HEK293 (cell line): ENCODE data around the gene XPO5.

ENCODE experiments used
- CTCF ChIA-PET: fragments of 350-600 bp; formaldehyde crosslinking; extraction: SDS; loops from one replicate; lab custom pipeline; 2021; ENCODE audit warnings: antibody characterized with exemption; lab: Yijun Ruan, JAX
- POLR2A ChIA-PET: fragments of 300-600 bp; formaldehyde crosslinking; extraction: SDS; loops from one replicate; lab custom pipeline; 2020; ENCODE audit warnings: antibody characterized with exemption, inconsistent platforms; lab: Yijun Ruan, JAX
- H3K27ac ChIP-seq: fragments of 200-500 bp; sonication (Bioruptor generic); 2 replicates; pipeline ENCODE4 v1.5.1; 2014; ENCODE audit warnings: low read depth, low read length, control low read depth, inconsistent platforms; ENCODE audit errors: extremely low read depth
- H3K36me3 ChIP-seq, 2 experiments: fragments of 200-500 bp in 1 of 2; sonication (Bioruptor generic) in 1 of 2; 1 replicate in 1 of 2; 2 replicates in 1 of 2; pipeline ENCODE4 v1.5.1; 2014 to 2017; ENCODE audit warnings: inconsistent platforms in 2 of 2, low read length in 2 of 2; ENCODE audit not compliant: control insufficient read depth in 2 of 2, insufficient read depth in 1 of 2
- H3K4me1 ChIP-seq: fragments of 200-500 bp; sonication (Bioruptor generic); 2 replicates; pipeline ENCODE4 v1.5.1; 2014; ENCODE audit warnings: mild to moderate bottlenecking, low read length, inconsistent platforms; ENCODE audit not compliant: control insufficient read depth, insufficient read depth
- H3K4me3 ChIP-seq: 2 replicates; pipeline ENCODE4 v1.5.1; 2011; ENCODE audit warnings: low read depth, mild to moderate bottlenecking, control low read depth, low read length, moderate library complexity
- H3K9me3 ChIP-seq: fragments of 200-500 bp; sonication (Bioruptor generic); 2 replicates; pipeline ENCODE4 v1.5.1; 2014; ENCODE audit warnings: low read depth, low read length, inconsistent platforms; ENCODE audit not compliant: control insufficient read depth, insufficient read depth
- HOXC10 ChIP-seq: sonication (generic); formaldehyde crosslinking; IDR thresholded peaks from 2 replicates; pipeline ENCODE4 v1.8.1; 2023; ENCODE audit warnings: mild to moderate bottlenecking, missing genetic modification reagents
- IKZF3 ChIP-seq: fragments of 450-650 bp; IDR thresholded peaks from 2 replicates; pipeline ENCODE4 v1.5.0; 2018; ENCODE audit warnings: missing biosample characterization, mild to moderate bottlenecking, missing genetic modification characterization, moderate library complexity
- KLF9 ChIP-seq: fragments of 450-650 bp; formaldehyde crosslinking; IDR thresholded peaks from 2 replicates; pipeline ENCODE4 v1.5.1; 2016; ENCODE audit warnings: missing biosample characterization, missing genetic modification characterization, low read depth
- RBAK ChIP-seq: fragments of 450-650 bp; formaldehyde crosslinking; IDR thresholded peaks from 2 replicates; pipeline ENCODE4 v1.5.1; 2016; ENCODE audit warnings: missing biosample characterization, missing genetic modification characterization
- SCRT2 ChIP-seq: fragments of 450-650 bp; formaldehyde crosslinking; IDR thresholded peaks from 2 replicates; pipeline ENCODE4 v1.5.1; 2016; ENCODE audit warnings: missing biosample characterization, missing genetic modification characterization
- SP3 ChIP-seq: fragments of 450-650 bp; formaldehyde crosslinking; IDR thresholded peaks from 2 replicates; pipeline ENCODE4 v1.5.1; 2016; ENCODE audit warnings: missing biosample characterization, missing genetic modification characterization
- ZBTB1 ChIP-seq: fragments of 450-650 bp; formaldehyde crosslinking; IDR thresholded peaks from 2 replicates; pipeline ENCODE4 v1.5.1; 2016; ENCODE audit warnings: missing biosample characterization, missing genetic modification characterization
- ZBTB8A ChIP-seq: fragments of 450-650 bp; formaldehyde crosslinking; IDR thresholded peaks from 2 replicates; pipeline ENCODE4 v1.5.1; 2016; ENCODE audit warnings: missing biosample characterization, missing genetic modification characterization
- ZFHX2 ChIP-seq: fragments of 450-650 bp; formaldehyde crosslinking; conservative IDR thresholded peaks from 2 replicates; pipeline ENCODE4 v1.5.1; 2016; ENCODE audit warnings: missing biosample characterization, missing genetic modification characterization
- ZFP69B ChIP-seq: fragments of 450-650 bp; formaldehyde crosslinking; IDR thresholded peaks from 2 replicates; pipeline ENCODE4 v1.5.1; 2016; ENCODE audit warnings: missing biosample characterization, missing genetic modification characterization
- ZNF10 ChIP-seq: fragments of 450-650 bp; formaldehyde crosslinking; IDR thresholded peaks from 2 replicates; pipeline ENCODE4 v1.5.1; 2017; ENCODE audit warnings: missing biosample characterization, missing genetic modification characterization
- ZNF133 ChIP-seq: fragments of 450-650 bp; formaldehyde crosslinking; IDR thresholded peaks from 2 replicates; pipeline ENCODE4 v1.5.1; 2016; ENCODE audit warnings: missing biosample characterization, missing genetic modification characterization
- ZNF239 ChIP-seq: fragments of 450-650 bp; formaldehyde crosslinking; IDR thresholded peaks from 2 replicates; pipeline ENCODE4 v1.5.1; 2016; ENCODE audit warnings: missing biosample characterization, missing genetic modification characterization
- ZNF292 ChIP-seq: fragments of 450-650 bp; formaldehyde crosslinking; IDR thresholded peaks from 2 replicates; pipeline ENCODE4 v1.5.1; 2016; ENCODE audit warnings: low read depth, missing biosample characterization, missing genetic modification characterization, borderline replicate concordance
- ZNF394 ChIP-seq: fragments of 450-650 bp; formaldehyde crosslinking; IDR thresholded peaks from 2 replicates; pipeline ENCODE4 v1.5.1; 2016; ENCODE audit warnings: missing biosample characterization, missing genetic modification characterization, mild to moderate bottlenecking, moderate library complexity, borderline replicate concordance
- ZNF501 ChIP-seq: fragments of 450-650 bp; formaldehyde crosslinking; IDR thresholded peaks from 2 replicates; pipeline ENCODE4 v1.5.1; 2016; ENCODE audit warnings: missing biosample characterization, missing genetic modification characterization
- ZNF660 ChIP-seq: fragments of 450-650 bp; IDR thresholded peaks from 2 replicates; pipeline ENCODE4 v1.5.1; 2018; ENCODE audit warnings: missing biosample characterization, mild to moderate bottlenecking, missing genetic modification characterization
- ZNF747 ChIP-seq: fragments of 450-650 bp; formaldehyde crosslinking; IDR thresholded peaks from 2 replicates; pipeline ENCODE4 v1.5.1; 2016; ENCODE audit warnings: missing biosample characterization, missing genetic modification characterization
- TF ChIP-seq, protein P1 (sequence below): fragments of 450-650 bp; IDR thresholded peaks from 2 replicates; pipeline ENCODE4 v1.5.1; 2018; ENCODE audit warnings: missing biosample characterization, missing genetic modification characterization
- TF ChIP-seq, protein P2 (sequence below): fragments of 450-650 bp; formaldehyde crosslinking; IDR thresholded peaks from 2 replicates; pipeline ENCODE4 v1.5.1; 2016; ENCODE audit warnings: missing biosample characterization, missing genetic modification characterization
- TF ChIP-seq, protein P3 (sequence below): sonication (generic); formaldehyde crosslinking; IDR thresholded peaks from 2 replicates; pipeline ENCODE4 v1.8.1; 2022; ENCODE audit warnings: mild to moderate bottlenecking, moderate library complexity, missing genetic modification reagents
- TF ChIP-seq, protein P4 (sequence below): fragments of 450-650 bp; IDR thresholded peaks from 2 replicates; pipeline ENCODE4 v1.5.1; 2018; ENCODE audit warnings: missing biosample characterization, mild to moderate bottlenecking, missing genetic modification characterization
- TF ChIP-seq, protein P5 (sequence below): fragments of 450-650 bp; formaldehyde crosslinking; IDR thresholded peaks from 2 replicates; pipeline ENCODE4 v1.5.1; 2016; ENCODE audit warnings: missing biosample characterization, missing genetic modification characterization
- TF ChIP-seq, protein P6 (sequence below): fragments of 450-650 bp; formaldehyde crosslinking; optimal IDR thresholded peaks from 2 replicates; pipeline ENCODE3; 2016; ENCODE audit warnings: missing biosample characterization, mild to moderate bottlenecking, missing genetic modification characterization
- TF ChIP-seq, protein P7 (sequence below): fragments of 450-650 bp; formaldehyde crosslinking; IDR thresholded peaks from 2 replicates; pipeline ENCODE4 v1.5.1; 2017; ENCODE audit warnings: missing biosample characterization, mild to moderate bottlenecking, missing genetic modification characterization, moderate library complexity
- TF ChIP-seq, protein P8 (sequence below): fragments of 450-650 bp; formaldehyde crosslinking; IDR thresholded peaks from 2 replicates; pipeline ENCODE4 v1.5.1; 2017; ENCODE audit warnings: missing biosample characterization, missing genetic modification characterization

XPO5 gene

DNA sequence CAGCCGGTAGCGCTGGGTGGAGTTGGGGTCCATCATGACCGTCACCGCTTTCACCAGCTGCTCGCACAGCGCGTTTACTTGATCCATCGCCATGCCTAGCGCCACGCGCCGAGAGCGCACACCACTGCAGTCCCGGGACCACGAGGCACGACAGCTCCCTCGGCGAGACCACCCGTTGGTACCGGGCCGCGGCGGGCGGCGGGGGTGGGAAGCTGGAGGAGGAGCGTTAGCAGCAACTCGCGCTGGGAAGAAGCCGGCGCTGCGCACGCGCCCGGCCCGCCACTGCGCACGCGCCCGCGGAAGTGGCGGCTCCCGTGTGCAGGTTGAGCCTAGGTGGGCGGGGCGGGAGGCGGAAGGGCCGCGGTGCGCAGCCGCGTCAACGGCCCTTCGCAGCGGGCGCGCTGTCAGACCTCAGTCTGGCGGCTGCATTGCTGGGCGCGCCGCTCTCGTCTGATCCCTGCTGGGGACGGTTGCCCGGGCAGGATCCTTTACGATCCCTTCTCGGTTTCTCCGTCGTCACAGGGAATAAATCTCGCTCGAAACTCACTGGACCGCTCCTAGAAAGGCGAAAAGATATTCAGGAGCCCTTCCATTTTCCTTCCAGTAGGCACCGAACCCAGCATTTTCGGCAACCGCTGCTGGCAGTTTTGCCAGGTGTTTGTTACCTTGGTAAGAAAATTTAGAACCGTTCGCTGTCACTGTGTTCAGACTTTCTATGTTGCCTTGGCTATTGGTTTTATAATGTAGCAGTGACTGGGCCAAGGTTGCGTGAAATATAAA is at the start of gene XPO5, which contains the start of gene POLH:
XPO5 (minus strand) TSS at position 267 of the 780 bp plus-strand sequence; CDS start at position 93, 174 bp downstream.
POLH (plus strand) TSS at position 414 of the 780 bp plus-strand sequence. CDS start 6,135 bp downstream, outside the sequence.
- Histone ChIP-seq H3K27ac (peak within 1 kb of the TSS; percentile 88), H3K36me3 (peaks cover 19 to 28% of the 10 kb centered on the region in 2 experiments), H3K4me3 (peak within 1 kb of the TSS; percentile 98), H3K9me3 (no peaks in the 10 kb centered on the region), H3K4me1 (0 out of 2 replicates have a peak, but pooled peaks cover 4% of the 10 kb centered on the region)
- ChIA-PET POLR2A (interaction anchor here (0.6 to 3.7 kb wide), 22 partner anchors 10 to 522 kb away, joined by 3 to 40 read pairs (median 4); partner anchors contain the start of genes CUL7, GTPBP2, KLC4 and MRPL2), CTCF (interaction anchor here (0.6 to 1.5 kb wide), 4 partner anchors 33 to 1367 kb away, joined by 3 to 4 read pairs (median 3); no protein-coding TSS in a partner anchor)
- TF ChIP-seq ZNF501 (tag by site-specific recombination) = peak; percentile 77; the same call in 1 of the 2 replicates
- no peak for TF ChIP-seq RBAK (tag by site-specific recombination)
- TF ChIP-seq IKZF3 (tag by site-specific recombination) = peak; percentile 73; the same call in 1 of the 2 replicates
- TF ChIP-seq ZNF660 (tag by site-specific recombination) = peak; percentile 70
- 0 out of 2 replicates have a peak, but pooled peaks have one; percentile 20 for TF ChIP-seq ZFP69B
- TF ChIP-seq ZNF292 = no peak
- TF ChIP-seq ZNF133 = no peak
- TF ChIP-seq ZNF10 = peak; percentile 11; the same call in 1 of the 2 replicates
- TF ChIP-seq, protein P1, sequence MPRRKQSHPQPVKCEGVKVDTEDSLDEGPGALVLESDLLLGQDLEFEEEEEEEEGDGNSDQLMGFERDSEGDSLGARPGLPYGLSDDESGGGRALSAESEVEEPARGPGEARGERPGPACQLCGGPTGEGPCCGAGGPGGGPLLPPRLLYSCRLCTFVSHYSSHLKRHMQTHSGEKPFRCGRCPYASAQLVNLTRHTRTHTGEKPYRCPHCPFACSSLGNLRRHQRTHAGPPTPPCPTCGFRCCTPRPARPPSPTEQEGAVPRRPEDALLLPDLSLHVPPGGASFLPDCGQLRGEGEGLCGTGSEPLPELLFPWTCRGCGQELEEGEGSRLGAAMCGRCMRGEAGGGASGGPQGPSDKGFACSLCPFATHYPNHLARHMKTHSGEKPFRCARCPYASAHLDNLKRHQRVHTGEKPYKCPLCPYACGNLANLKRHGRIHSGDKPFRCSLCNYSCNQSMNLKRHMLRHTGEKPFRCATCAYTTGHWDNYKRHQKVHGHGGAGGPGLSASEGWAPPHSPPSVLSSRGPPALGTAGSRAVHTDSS = no peak
- peak; percentile 68; the same call in 1 of the 2 replicates for TF ChIP-seq KLF9 (tag by site-specific recombination)
- TF ChIP-seq, protein P2, sequence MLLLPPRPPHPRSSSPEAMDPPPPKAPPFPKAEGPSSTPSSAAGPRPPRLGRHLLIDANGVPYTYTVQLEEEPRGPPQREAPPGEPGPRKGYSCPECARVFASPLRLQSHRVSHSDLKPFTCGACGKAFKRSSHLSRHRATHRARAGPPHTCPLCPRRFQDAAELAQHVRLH (tag by site-specific recombination) = 0 out of 2 replicates have a peak, but pooled peaks have one; percentile 44
- no peak for TF ChIP-seq ZNF239
- TF ChIP-seq, protein P3, sequence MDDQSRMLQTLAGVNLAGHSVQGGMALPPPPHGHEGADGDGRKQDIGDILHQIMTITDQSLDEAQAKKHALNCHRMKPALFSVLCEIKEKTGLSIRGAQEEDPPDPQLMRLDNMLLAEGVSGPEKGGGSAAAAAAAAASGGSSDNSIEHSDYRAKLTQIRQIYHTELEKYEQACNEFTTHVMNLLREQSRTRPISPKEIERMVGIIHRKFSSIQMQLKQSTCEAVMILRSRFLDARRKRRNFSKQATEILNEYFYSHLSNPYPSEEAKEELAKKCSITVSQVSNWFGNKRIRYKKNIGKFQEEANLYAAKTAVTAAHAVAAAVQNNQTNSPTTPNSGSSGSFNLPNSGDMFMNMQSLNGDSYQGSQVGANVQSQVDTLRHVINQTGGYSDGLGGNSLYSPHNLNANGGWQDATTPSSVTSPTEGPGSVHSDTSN = peak; percentile 95
- TF ChIP-seq, protein P4, sequence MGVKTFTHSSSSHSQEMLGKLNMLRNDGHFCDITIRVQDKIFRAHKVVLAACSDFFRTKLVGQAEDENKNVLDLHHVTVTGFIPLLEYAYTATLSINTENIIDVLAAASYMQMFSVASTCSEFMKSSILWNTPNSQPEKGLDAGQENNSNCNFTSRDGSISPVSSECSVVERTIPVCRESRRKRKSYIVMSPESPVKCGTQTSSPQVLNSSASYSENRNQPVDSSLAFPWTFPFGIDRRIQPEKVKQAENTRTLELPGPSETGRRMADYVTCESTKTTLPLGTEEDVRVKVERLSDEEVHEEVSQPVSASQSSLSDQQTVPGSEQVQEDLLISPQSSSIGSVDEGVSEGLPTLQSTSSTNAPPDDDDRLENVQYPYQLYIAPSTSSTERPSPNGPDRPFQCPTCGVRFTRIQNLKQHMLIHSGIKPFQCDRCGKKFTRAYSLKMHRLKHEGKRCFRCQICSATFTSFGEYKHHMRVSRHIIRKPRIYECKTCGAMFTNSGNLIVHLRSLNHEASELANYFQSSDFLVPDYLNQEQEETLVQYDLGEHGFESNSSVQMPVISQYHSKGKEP = peak; percentile 54
- peak; percentile 83 for TF ChIP-seq ZNF394
- TF ChIP-seq HOXC10 = peak; percentile 82; the same call in 1 of the 2 replicates
- TF ChIP-seq, protein P5, sequence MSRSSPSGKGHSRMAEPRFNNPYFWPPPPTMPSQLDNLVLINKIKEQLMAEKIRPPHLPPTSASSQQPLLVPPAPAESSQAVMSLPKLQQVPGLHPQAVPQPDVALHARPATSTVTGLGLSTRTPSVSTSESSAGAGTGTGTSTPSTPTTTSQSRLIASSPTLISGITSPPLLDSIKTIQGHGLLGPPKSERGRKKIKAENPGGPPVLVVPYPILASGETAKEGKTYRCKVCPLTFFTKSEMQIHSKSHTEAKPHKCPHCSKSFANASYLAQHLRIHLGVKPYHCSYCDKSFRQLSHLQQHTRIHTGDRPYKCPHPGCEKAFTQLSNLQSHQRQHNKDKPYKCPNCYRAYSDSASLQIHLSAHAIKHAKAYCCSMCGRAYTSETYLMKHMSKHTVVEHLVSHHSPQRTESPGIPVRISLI (tag by site-specific recombination) = no peak
- TF ChIP-seq SP3 (tag by site-specific recombination) = peak; percentile 77; the same call in 1 of the 2 replicates
- peak; percentile 95 for TF ChIP-seq ZFHX2 (tag by site-specific recombination)
- peak; percentile 52; the same call in 1 of the 2 replicates for TF ChIP-seq ZBTB8A (tag by site-specific recombination)
- TF ChIP-seq ZBTB1 (tag by site-specific recombination) = no peak
- TF ChIP-seq, protein P6, sequence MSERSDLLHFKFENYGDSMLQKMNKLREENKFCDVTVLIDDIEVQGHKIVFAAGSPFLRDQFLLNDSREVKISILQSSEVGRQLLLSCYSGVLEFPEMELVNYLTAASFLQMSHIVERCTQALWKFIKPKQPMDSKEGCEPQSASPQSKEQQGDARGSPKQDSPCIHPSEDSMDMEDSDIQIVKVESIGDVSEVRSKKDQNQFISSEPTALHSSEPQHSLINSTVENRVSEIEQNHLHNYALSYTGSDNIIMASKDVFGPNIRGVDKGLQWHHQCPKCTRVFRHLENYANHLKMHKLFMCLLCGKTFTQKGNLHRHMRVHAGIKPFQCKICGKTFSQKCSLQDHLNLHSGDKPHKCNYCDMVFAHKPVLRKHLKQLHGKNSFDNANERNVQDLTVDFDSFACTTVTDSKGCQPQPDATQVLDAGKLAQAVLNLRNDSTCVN (tag by site-specific recombination) = peak; percentile 99
- TF ChIP-seq, protein P7, sequence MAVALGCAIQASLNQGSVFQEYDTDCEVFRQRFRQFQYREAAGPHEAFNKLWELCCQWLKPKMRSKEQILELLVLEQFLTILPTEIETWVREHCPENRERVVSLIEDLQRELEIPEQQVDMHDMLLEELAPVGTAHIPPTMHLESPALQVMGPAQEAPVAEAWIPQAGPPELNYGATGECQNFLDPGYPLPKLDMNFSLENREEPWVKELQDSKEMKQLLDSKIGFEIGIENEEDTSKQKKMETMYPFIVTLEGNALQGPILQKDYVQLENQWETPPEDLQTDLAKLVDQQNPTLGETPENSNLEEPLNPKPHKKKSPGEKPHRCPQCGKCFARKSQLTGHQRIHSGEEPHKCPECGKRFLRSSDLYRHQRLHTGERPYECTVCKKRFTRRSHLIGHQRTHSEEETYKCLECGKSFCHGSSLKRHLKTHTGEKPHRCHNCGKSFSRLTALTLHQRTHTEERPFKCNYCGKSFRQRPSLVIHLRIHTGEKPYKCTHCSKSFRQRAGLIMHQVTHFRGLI = peak; percentile 88
- TF ChIP-seq, protein P8, sequence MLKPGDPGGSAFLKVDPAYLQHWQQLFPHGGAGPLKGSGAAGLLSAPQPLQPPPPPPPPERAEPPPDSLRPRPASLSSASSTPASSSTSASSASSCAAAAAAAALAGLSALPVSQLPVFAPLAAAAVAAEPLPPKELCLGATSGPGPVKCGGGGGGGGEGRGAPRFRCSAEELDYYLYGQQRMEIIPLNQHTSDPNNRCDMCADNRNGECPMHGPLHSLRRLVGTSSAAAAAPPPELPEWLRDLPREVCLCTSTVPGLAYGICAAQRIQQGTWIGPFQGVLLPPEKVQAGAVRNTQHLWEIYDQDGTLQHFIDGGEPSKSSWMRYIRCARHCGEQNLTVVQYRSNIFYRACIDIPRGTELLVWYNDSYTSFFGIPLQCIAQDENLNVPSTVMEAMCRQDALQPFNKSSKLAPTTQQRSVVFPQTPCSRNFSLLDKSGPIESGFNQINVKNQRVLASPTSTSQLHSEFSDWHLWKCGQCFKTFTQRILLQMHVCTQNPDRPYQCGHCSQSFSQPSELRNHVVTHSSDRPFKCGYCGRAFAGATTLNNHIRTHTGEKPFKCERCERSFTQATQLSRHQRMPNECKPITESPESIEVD = no peak
- TF ChIP-seq ZNF747 (tag by site-specific recombination) = no peak
- no peak for TF ChIP-seq SCRT2 (tag by site-specific recombination)
